IMR-90 (cell line): ENCODE data around the gene MYBPH.

Source experiments
- CEBPB ChIP-seq: IDR thresholded peaks from 2 replicates; pipeline ENCODE4 v1.6.1; 2012; ENCODE audit warnings: low read depth, low read length, improper control_type of control experiment
- CHD1 ChIP-seq: IDR thresholded peaks from 2 replicates; pipeline ENCODE4 v1.6.1; 2012; ENCODE audit warnings: low read depth, low read length, improper control_type of control experiment
- CTCF ChIP-seq: conservative IDR thresholded peaks from 2 replicates; pipeline ENCODE4 v1.5.1; 2012; ENCODE audit warnings: mild to moderate bottlenecking, low read depth, low read length, improper control_type of control experiment
- FOS ChIP-seq: fragments of 150-350 bp; IDR thresholded peaks from 2 replicates; pipeline ENCODE4 v1.6.1; 2016; ENCODE audit warnings: low read depth, low read length
- MAZ ChIP-seq: IDR thresholded peaks from 2 replicates; pipeline ENCODE4 v1.6.1; 2012; ENCODE audit warnings: low read depth, mild to moderate bottlenecking, low read length, improper control_type of control experiment, moderate library complexity, borderline replicate concordance
- MXI1 ChIP-seq: IDR thresholded peaks from 2 replicates; pipeline ENCODE4 v1.6.1; 2012; ENCODE audit warnings: low read depth, mild to moderate bottlenecking, low read length, moderate library complexity, borderline replicate concordance
- POLR2A ChIP-seq: IDR thresholded peaks from 2 replicates; pipeline ENCODE4 v1.6.1; 2012; ENCODE audit warnings: mild to moderate bottlenecking, low read depth, low read length
- RAD21 ChIP-seq: IDR thresholded peaks from 2 replicates; pipeline ENCODE4 v1.6.1; 2012; ENCODE audit warnings: low read length, improper control_type of control experiment
- RFX5 ChIP-seq: IDR thresholded peaks from 2 replicates; pipeline ENCODE4 v1.8.0; 2012; ENCODE audit warnings: low read depth, mild to moderate bottlenecking, low read length, moderate library complexity
- SMC3 ChIP-seq: fragments of 150-350 bp; IDR thresholded peaks from 2 replicates; pipeline ENCODE4 v1.6.1; 2016; ENCODE audit warnings: low read depth, mild to moderate bottlenecking, antibody characterized with exemption, low read length, moderate library complexity
- USF2 ChIP-seq: fragments of 150-350 bp; IDR thresholded peaks from 2 replicates; pipeline ENCODE4 v1.6.1; 2017; ENCODE audit warnings: mild to moderate bottlenecking, antibody characterized with exemption, low read length, low read depth

GRCh38 chr1:203177470-203178039 lies 1.9 kb upstream of the MYBPH start:
- no peak for TF ChIP-seq POLR2A
- TF ChIP-seq CTCF, result no peak
- TF ChIP-seq RFX5, result no peak
- no peak for TF ChIP-seq SMC3
- no peak for TF ChIP-seq CHD1
- 0 out of 2 replicates have a peak, but pooled peaks have one; percentile 25 for TF ChIP-seq MAZ
- TF ChIP-seq USF2, result no peak
- TF ChIP-seq FOS, result peak; percentile 26; the same call in 1 of the 2 replicates
- TF ChIP-seq RAD21, result no peak
- TF ChIP-seq CEBPB, result no peak
- TF ChIP-seq MXI1, result no peak
